Spinal cord (tissue), 10 donors: Measurements from ENCODE around the gene FBXO10. TPM values are rescaled to one million over a fixed set of nuclear protein-coding genes. Genes with fewer than 3 reads are reported as not detected.
A peak's percentile ranks its signal among the peaks of the same experiment; 100 is the strongest.

Experiments
- DNase-seq, 6 donors: peaks; one replicate each; pipeline versions ENCODE4 v3.0.0 to v3.0.0-alpha.2; 2013 to 2015; ENCODE audit warnings: low spot score in 6 of 6, low read depth in 4 of 6
- H3K27ac ChIP-seq: one replicate; pipeline ENCODE4 v1.5.1; 2013; ENCODE audit warnings: low read depth, low read length, control low read depth
- H3K27me3 ChIP-seq: one replicate; pipeline ENCODE4 v1.6.1; 2013; ENCODE audit warnings: low read length; ENCODE audit not compliant: control insufficient read depth, insufficient read depth
- H3K36me3 ChIP-seq: one replicate; pipeline ENCODE4 v1.6.1; 2013; ENCODE audit warnings: low read length; ENCODE audit not compliant: control insufficient read depth, insufficient read depth
- H3K4me1 ChIP-seq: one replicate; pipeline ENCODE4 v1.6.1; 2013; ENCODE audit warnings: low read length; ENCODE audit not compliant: control insufficient read depth, insufficient read depth
- H3K4me3 ChIP-seq: one replicate; pipeline ENCODE4 v1.5.1; 2013; ENCODE audit warnings: low read depth, low read length, control low read depth
- H3K9me3 ChIP-seq: one replicate; pipeline ENCODE4 v1.6.1; 2013; ENCODE audit warnings: low read length; ENCODE audit not compliant: control insufficient read depth, insufficient read depth
- WGBS: methylation state at CpG from one replicate; pipeline ENCODE4 v1.1.5; 2013; ENCODE audit warnings: missing lambda C conversion rate; ENCODE audit not compliant: insufficient coverage; 5-methylcytosine and 5-hydroxymethylcytosine counted together
- polyA plus RNA-seq, 2 donors: library from polyadenylated mRNA; unstranded; fragments of 120-200 nt; gene quantifications; one replicate each; pipeline ENCODE4 v1.2.1, GENCODE V29; 2013; ENCODE audit not compliant: insufficient read length in 2 of 2
- total RNA-seq, 2 donors: library from RNA; depleted of rRNA in 1 of 2; stranded (reverse); fragments of 120-200 nt in 1 of 2; fragments of >200 nt in 1 of 2; gene quantifications; one replicate each; pipeline versions ENCODE4 v1.2.3 to v1.2.4, GENCODE V29; 2013 to 2014
- donor health status: healthy.

Gene FBXO10
- total and polyA plus RNA-seq, 4 donors, result 15.3 to 23.4 (median 17.3) TPM

- no peaks in the 10 kb centered on the region for H3K9me3 ChIP-seq
- no peak overlapping the region for H3K4me3 ChIP-seq
- no CpG with 5 or more reads among the region's 5 CpGs for WGBS
Observed at GRCh38 chr9:37574241-37574721, 1.9 kb downstream of the FBXO10 start.

GRCh38 chr9:37571282-37571681 is 4.9 kb downstream of the FBXO10 start:
- Histone ChIP-seq H3K27me3 (no peaks in the 10 kb centered on the region), H3K4me1 (peaks cover 3% of the 10 kb centered on the region), H3K27ac (no peak overlapping the region), H3K9me3 (no peaks in the 10 kb centered on the region), H3K36me3 (no peaks in the 10 kb centered on the region), H3K4me3 (no peak overlapping the region)
- no peak for DNase-seq
- no CpG with 5 or more reads among the region's 1 CpG for WGBS

More at GRCh38 chr9:37574241-37574721, 1.9 kb downstream of the FBXO10 start:
- Histone ChIP-seq H3K27ac (no peak overlapping the region), H3K27me3 (no peaks in the 10 kb centered on the region), H3K36me3 (no peaks in the 10 kb centered on the region), H3K4me1 (peaks cover 6% of the 10 kb centered on the region)
- DNase-seq, result peak in 2 of 6 donors; percentile 13 to 37

GRCh38 chr9:37566716-37567115 is 9.5 kb downstream of the FBXO10 start:
- Histone ChIP-seq H3K27ac (no peak overlapping the region), H3K4me1 (no peaks in the 10 kb centered on the region), H3K27me3 (no peaks in the 10 kb centered on the region), H3K4me3 (no peak overlapping the region), H3K36me3 (peaks cover 5% of the 10 kb centered on the region), H3K9me3 (no peaks in the 10 kb centered on the region)
- DNase-seq, result peak in 1 of 6 donors; percentile 26
- WGBS, result no CpG with 5 or more reads among the region's 3 CpGs

- H3K4me1 ChIP-seq, result no peaks in the 10 kb centered on the region
Observed at GRCh38 chr9:37565661-37566618, 10.2 kb downstream of the FBXO10 start.

GRCh38 chr9:37564916-37565315 is 11.3 kb downstream of the FBXO10 start:
- Histone ChIP-seq H3K4me1 (no peaks in the 10 kb centered on the region), H3K36me3 (peaks cover 5% of the 10 kb centered on the region), H3K9me3 (no peaks in the 10 kb centered on the region), H3K27ac (no peak overlapping the region), H3K4me3 (no peak overlapping the region), H3K27me3 (no peaks in the 10 kb centered on the region)
- no peak for DNase-seq
- no CpG with 5 or more reads among the region's 4 CpGs for WGBS

More at GRCh38 chr9:37565661-37566618, 10.2 kb downstream of the FBXO10 start:
- WGBS, result 87% methylated on average over 2 of the region's 7 CpGs
- no peak for DNase-seq
- Histone ChIP-seq H3K9me3 (no peaks in the 10 kb centered on the region), H3K4me3 (no peak overlapping the region), H3K27me3 (no peaks in the 10 kb centered on the region), H3K27ac (no peak overlapping the region), H3K36me3 (peaks cover 5% of the 10 kb centered on the region)

GRCh38 chr9:37563806-37564513 is 12.2 kb downstream of the FBXO10 start:
- Histone ChIP-seq H3K27me3 (no peaks in the 10 kb centered on the region), H3K27ac (no peak overlapping the region), H3K9me3 (no peaks in the 10 kb centered on the region), H3K36me3 (peaks cover 5% of the 10 kb centered on the region), H3K4me3 (no peak overlapping the region), H3K4me1 (no peaks in the 10 kb centered on the region)
- DNase-seq, result no peak
- no CpG with 5 or more reads among the region's 3 CpGs for WGBS

- Histone ChIP-seq H3K27ac (no peak overlapping the region), H3K27me3 (no peaks in the 10 kb centered on the region), H3K9me3 (no peaks in the 10 kb centered on the region), H3K4me3 (no peak overlapping the region), H3K36me3 (peaks cover 5% of the 10 kb centered on the region), H3K4me1 (no peaks in the 10 kb centered on the region)
- WGBS, result no CpG with 5 or more reads among the region's 1 CpG
- no peak for DNase-seq
Observed at GRCh38 chr9:37562826-37563225, 13.4 kb downstream of the FBXO10 start.

GRCh38 chr9:37561682-37562081 is 14.5 kb downstream of the FBXO10 start:
- no peaks in the 10 kb centered on the region for H3K4me1 ChIP-seq
- H3K27ac ChIP-seq, result no peak overlapping the region
- H3K27me3 ChIP-seq, result no peaks in the 10 kb centered on the region
- no peak for DNase-seq
- no peak overlapping the region for H3K4me3 ChIP-seq
- H3K36me3 ChIP-seq, result peaks cover 5% of the 10 kb centered on the region
- 100% methylated on average over 1 of the region's 2 CpGs for WGBS
- H3K9me3 ChIP-seq, result no peaks in the 10 kb centered on the region

GRCh38 chr9:37559855-37560592 is 16.2 kb downstream of the FBXO10 start:
- Histone ChIP-seq H3K27ac (no peak overlapping the region), H3K4me1 (no peaks in the 10 kb centered on the region), H3K9me3 (no peaks in the 10 kb centered on the region), H3K36me3 (peaks cover 5% of the 10 kb centered on the region), H3K27me3 (no peaks in the 10 kb centered on the region), H3K4me3 (no peak overlapping the region)
- no peak for DNase-seq
- 100% methylated on average over 4 of the region's 5 CpGs for WGBS
